ENCODE measurements around the gene STIMATE. TPM values are rescaled to one million over a fixed set of nuclear protein-coding genes. Genes with fewer than 3 reads are reported as not detected.

The STIMATE gene
- 8.5 to 10.0 TPM (median 9.4 TPM) in 5 replicates for total RNA-seq (2022; extraction: Qiagen RNA extraction; ENCODE audit: low read depth)

DNA sequence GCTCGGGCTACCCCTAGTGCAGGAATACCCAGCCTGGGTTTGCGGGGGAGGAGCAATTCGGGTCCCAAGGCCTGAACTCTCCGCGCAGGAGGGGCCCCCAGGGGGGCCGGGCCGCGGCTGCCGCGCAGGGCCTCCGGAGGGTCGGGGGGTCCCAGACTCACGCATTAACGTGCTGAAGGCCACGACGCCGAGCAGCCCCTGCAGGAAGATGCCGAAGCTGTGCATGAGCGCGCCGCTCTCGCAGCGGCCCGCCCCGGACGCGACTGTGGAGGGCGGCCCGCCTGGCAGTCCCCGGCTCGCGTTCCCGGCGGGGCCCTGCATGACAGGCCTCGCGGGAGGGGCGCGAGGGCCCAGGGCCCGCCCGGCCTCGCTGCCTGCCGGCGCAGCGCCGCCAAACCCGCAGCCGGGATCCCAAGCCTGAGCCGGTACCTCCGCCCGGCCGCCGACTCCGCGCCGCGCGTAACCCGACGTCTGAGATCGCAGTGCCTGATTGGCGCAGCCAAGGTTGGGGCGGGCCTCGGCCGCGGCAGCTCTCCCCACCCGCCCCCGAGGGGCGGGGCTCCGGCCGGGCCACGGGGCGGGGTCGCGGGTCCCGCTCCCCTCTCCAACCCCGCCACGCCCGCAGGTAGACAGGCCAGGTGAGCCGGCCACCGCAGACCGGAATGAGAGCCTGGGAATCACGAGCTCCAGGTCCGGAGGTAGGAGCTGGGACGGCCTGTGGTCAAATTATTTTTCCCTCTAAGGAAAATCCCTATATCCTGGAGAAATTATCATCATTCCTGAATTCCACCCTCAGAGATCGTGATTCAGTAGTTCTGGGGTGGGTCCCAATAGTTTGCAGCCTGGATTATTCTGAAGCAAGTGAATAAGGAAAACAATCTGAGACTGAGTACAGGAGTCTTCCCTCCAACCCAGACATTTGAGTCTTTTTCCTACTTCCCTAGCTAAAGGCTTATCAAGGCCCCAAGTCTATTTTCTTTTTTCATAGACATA is at the start of gene STIMATE:
Gene STIMATE (minus strand): TSS at position 419 of the 993 bp plus-strand sequence. CDS start 98 bp downstream, at position 321.

DNA sequence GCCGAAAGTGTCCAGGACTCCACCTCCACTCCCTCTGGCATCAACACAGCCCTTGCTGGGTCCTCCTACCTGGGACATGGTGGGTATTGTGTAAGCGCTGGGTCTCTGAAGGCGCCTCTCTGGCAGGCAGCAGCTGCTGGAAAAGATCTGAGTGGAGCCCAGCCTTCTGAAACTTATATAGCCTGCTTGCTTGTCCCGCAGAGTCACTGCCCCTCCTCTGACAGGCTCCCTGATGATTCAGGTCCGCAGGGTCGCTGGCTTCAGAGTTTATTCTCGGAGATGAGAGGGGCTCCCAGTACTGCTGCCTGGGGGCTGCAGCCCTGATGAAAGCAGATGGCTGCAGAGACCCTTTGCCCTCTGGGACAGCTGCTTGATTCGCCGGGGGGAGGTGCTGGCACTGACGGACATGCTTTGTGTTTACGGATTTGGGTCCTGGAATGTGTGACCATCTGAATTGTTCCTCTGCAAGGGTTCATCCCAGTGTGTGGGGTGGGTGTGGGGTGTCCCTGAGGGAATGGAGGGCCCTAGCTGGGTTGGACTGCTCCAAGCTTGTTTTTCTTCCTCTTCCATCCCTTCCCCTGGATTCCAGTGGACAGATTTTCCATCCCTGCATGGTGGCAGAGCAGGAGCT is 62.4 kb downstream of the STIMATE start, which contains the start of gene MUSTN1:
Gene MUSTN1 (minus strand): TSS at position 149 of the 631 bp plus-strand sequence. CDS start 71 bp downstream, at position 78.

DNA sequence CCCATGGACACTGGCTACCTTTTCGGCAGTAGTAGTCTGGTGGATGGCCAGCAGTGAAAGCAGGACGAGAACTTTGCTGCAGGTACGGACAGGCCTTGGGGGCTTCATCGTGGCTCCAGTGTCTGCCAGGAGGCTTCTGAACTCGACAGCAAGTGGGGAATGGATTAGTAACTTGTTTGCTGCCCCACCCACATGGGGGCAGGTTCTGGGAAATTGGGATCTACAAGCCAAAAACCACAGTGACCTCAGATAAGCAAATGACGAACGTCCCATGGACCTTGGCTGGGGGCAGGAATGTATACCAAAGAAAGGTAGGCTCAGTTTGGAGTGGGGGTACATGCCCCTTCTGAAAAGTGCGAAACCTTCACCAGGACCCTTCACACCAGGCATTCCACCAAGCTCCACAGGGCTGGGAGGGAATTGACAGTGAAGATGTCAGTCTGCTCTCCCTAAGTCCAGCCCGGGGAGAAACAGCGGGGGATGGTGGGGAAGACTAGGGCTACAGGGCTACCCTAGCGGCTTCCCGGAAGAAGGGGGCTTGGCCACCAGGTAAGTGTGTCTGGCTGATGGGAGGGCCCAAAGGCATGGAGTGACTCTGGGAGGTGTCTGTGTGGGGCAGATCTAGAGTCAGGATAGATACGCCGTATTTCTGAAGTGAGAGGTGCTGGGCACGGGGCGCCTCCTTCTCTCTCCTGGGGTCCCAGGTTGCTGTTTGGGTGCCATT is 66.7 kb downstream of the STIMATE start, which contains the start of gene ITIH4:
Gene ITIH4 (minus strand): TSS at position 138 of the 724 bp plus-strand sequence. CDS start 30 bp downstream, at position 108.

DNA sequence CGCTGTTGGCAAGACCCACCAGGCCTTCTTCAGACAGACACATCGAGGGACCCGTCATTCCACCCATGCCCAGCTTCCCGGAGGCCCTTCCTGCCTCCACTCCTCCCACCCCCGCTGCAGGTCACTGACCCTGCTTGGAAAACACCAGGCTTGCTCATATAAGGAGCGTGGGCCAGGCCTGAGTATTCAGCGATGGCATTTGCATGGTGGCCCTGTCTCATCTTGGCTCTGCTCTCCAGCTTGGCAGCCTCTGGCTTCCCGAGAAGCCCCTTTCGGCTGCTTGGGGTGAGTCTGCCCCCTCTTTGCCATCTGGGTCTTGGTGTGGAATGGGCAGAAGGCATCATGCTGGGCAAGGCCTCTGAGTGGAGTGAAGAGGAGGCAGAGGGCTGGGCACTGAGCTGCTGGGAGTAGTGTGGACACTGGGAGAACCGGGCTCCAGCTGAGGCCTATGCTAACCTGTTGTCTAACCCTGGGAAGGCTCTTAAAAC is 102.7 kb downstream of the STIMATE start, which contains the start of gene ITIH3:
Gene ITIH3 (plus strand): TSS at position 185 of the 488 bp plus-strand sequence. CDS start 8 bp downstream, at position 193.

Other genes starting within 250 kb of the STIMATE start
- 12.6 to 20.0 TPM (median 18.3 TPM) in 5 replicates for gene PBRM1, start 211.6 kb downstream of the STIMATE start, total RNA-seq (2022; extraction: Qiagen RNA extraction; ENCODE audit: low read depth)
- gene GNL3, start 211.5 kb downstream of the STIMATE start, total RNA-seq (2022; extraction: Qiagen RNA extraction; ENCODE audit: low read depth) = 99.4 to 152 TPM (median 112 TPM) in 5 replicates
- gene GLT8D1, start 191.8 kb downstream of the STIMATE start, total RNA-seq (2022; extraction: Qiagen RNA extraction; ENCODE audit: low read depth) = 33.1 to 41.7 TPM (median 37.2 TPM) in 5 replicates
- 142 to 172 TPM (median 166 TPM) in 5 replicates for gene SPCS1, start 191.4 kb downstream of the STIMATE start, total RNA-seq (2022; extraction: Qiagen RNA extraction; ENCODE audit: low read depth)
- gene NEK4, start 126.6 kb downstream of the STIMATE start, total RNA-seq (2022; extraction: Qiagen RNA extraction; ENCODE audit: low read depth) = 12.3 to 15.7 TPM (median 15.0 TPM) in 5 replicates
- not detected in 5 replicates for gene ITIH1, start 119.9 kb downstream of the STIMATE start, total RNA-seq (2022; extraction: Qiagen RNA extraction; ENCODE audit: low read depth)
- 0.08 TPM in 1 of 5 replicates, not detected in the others for gene ITIH3, start 102.8 kb downstream of the STIMATE start, total RNA-seq (2022; extraction: Qiagen RNA extraction; ENCODE audit: low read depth)
- gene ITIH4, start 66.9 kb downstream of the STIMATE start, total RNA-seq (2022; extraction: Qiagen RNA extraction; ENCODE audit: low read depth) = 0.38 to 1.6 TPM (median 0.84 TPM) in 5 replicates
- gene MUSTN1, start 62.5 kb downstream of the STIMATE start, total RNA-seq (2022; extraction: Qiagen RNA extraction; ENCODE audit: low read depth) = not detected in 5 replicates
- gene SFMBT1, start 148.5 kb upstream of the STIMATE start, total RNA-seq (2022; extraction: Qiagen RNA extraction; ENCODE audit: low read depth) = 8.7 to 10.4 TPM (median 9.6 TPM) in 5 replicates
- 18.1 to 28.8 TPM (median 28.5 TPM) in 5 replicates for gene RFT1, start 232.9 kb upstream of the STIMATE start, total RNA-seq (2022; extraction: Qiagen RNA extraction; ENCODE audit: low read depth)

Data from A549 treated with DMSO at 1 μM for 4 hours (cell line).